GM13977 (cell line): ENCODE results near the gene DNAH9.

Source experiments
- DNase-seq: peaks from one replicate; pipeline ENCODE4 v3.0.0; 2012; ENCODE audit warnings: low spot score
- in situ Hi-C: fragments of 300-500 bp; cut with MboI; formaldehyde crosslinking; loops from one replicate; pipeline ENCODE4 v1.12.0; 2022; ENCODE audit warnings: low sequenced_read_pairs, low pct_unique_long_range_greater_than_20kb, mixed read lengths, inconsistent platforms; ENCODE audit not compliant: unreplicated experiment
- TF ChIP-seq, protein P1 (sequence below): IDR thresholded peaks from 2 replicates; pipeline ENCODE4 v1.5.1; 2012; ENCODE audit warnings: mild to moderate bottlenecking, control low read depth; ENCODE audit not compliant: insufficient read depth; ENCODE audit errors: extremely low read depth, missing control alignments

DNAH9 gene

DNA sequence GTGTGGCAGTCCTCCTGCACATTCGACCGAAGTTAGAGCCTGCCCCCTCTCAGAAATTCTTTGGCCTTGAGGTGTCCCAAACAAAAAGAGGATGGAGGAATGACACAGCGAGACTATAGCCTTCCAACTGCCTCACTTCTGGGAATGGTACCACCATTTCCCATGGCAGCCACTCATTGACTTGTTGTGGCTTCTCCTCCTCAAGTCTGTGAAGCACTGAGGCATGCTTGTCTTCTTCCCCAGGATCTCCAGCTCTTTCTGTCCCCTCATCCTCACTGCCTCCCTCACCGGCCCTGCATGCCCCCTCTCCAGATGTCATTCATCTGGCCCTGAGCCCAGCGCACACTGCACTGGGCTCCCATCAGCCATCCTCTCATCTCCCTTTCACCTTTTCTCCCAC, 43.7 kb upstream of the DNAH9 start:
- in situ Hi-C loops = no loop called here
- no peak for DNase-seq
- TF ChIP-seq, protein P1, sequence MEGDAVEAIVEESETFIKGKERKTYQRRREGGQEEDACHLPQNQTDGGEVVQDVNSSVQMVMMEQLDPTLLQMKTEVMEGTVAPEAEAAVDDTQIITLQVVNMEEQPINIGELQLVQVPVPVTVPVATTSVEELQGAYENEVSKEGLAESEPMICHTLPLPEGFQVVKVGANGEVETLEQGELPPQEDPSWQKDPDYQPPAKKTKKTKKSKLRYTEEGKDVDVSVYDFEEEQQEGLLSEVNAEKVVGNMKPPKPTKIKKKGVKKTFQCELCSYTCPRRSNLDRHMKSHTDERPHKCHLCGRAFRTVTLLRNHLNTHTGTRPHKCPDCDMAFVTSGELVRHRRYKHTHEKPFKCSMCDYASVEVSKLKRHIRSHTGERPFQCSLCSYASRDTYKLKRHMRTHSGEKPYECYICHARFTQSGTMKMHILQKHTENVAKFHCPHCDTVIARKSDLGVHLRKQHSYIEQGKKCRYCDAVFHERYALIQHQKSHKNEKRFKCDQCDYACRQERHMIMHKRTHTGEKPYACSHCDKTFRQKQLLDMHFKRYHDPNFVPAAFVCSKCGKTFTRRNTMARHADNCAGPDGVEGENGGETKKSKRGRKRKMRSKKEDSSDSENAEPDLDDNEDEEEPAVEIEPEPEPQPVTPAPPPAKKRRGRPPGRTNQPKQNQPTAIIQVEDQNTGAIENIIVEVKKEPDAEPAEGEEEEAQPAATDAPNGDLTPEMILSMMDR = no peak

DNA sequence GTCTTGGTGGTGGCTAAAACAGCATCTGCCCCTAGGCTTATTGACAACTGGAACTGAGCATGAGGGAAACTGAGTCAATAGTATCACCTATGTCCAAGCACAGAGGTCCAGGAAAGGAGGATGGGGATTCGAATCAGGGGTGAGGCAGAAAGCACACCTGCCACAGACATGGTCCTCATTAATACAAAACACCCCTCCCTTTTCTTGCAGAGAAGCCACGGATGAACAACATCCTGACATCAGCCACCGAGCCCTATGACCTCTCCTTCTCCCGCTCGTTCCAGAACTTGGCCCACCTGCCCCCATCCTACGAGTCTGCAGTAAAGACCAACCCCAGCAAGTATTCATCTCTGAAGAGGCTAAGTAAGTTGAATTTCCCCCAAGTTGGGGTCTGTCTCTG, 42.7 kb upstream of the DNAH9 start:
- DNase-seq = no peak
- in situ Hi-C loops = no loop called here
- TF ChIP-seq, protein P1 = no peak

DNA sequence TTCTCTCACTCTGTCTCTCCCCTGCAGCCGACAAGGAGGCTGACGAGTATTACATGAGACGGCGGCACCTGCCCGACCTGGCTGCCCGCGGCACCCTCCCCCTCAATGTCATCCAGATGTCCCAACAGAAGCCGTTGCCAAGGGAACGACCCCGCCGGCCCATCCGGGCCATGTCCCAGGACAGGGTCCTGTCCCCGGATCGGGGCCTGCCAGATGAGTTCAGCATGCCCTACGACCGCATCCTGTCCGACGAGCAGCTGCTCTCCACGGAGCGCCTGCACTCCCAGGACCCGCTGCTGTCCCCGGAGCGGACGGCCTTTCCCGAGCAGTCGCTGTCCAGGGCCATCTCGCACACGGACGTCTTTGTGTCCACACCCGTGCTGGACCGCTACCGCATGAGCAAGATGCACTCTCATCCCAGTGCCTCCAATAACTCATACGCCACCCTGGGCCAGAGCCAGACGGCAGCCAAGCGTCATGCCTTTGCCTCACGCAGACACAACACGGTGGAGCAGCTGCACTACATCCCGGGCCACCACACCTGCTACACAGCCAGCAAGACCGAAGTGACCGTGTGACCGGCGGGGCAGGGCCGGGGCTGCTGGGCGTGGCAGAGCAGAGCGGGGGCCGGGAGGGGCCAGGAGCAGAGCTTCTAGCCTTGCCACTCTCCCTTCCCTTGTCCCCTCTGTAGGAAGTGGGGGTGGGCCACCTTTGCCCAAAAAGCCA, 40.4 kb upstream of the DNAH9 start:
- DNase-seq = no peak
- in situ Hi-C loops = no loop called here
- TF ChIP-seq, protein P1 = no peak

DNA sequence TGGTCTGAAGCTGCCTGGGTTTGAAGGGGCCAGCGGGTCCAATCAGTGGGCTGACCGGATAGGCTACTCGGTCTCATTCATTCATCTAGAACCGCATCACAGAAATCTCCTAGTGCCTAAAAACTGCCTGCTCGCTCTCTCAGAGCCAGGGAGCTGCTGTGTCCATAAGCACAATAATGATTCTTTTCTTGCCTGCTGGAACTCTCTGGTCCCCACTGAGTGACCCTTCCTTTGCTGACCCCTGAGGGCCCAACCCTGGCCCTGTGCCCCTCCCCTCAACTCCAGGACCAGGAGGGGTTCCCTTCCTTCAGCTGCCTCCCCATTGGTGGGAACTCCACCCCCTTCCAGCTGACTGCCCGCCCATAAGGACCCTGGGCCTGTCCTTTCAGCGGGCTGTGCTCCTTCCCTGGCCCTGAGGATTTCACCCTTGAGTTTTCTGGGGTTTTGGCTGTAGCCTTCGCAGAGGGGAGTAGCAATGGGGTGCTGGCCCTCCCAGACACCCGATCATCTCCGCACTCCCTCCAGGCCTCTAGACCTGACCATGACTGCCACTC, 39.5 kb upstream of the DNAH9 start:
- DNase-seq = no peak
- TF ChIP-seq, protein P1 = no peak
- in situ Hi-C loops = no loop called here

DNA sequence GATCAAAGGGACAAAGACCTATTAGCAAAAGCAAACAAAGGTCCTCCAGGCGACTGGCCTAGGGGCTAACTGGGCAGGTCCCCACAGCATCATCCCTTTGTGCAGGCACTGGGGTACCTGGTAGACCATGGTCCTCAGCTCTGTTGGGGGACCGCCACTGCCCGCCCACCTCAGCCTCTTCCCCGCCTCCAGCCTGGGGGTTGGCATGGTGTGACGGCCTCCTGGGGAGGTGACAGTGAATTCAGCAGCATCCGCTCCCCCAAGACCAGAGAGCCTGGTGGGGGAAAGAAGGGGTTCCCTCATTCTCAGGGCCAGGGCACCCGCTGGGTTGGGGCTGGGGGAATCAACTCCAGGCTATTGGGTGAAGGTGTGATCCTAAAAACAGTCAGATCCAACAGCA, 38.7 kb upstream of the DNAH9 start:
- TF ChIP-seq, protein P1 = no peak
- in situ Hi-C loops = no loop called here
- DNase-seq = no peak

DNA sequence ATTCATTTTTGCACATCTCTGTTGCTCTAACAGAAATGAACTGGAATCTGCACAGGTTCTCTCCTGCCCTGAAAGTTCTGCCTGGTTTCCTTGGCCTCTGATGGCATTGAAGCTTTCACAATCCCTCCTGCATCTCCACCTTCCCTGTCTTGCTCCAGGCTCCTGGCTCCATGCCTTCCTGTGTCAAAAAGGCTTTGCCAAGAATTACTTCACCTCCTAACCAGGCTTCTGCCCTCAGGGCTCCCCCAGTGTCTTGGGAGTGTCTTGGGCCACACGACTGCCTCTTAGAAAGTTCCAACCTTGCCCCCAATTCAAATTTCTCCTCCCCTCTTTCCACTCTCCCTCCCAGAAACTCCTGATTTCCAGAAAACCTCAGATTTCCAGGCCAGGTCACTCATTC, 37.0 kb upstream of the DNAH9 start:
- TF ChIP-seq, protein P1 = no peak
- DNase-seq = no peak
- in situ Hi-C loops = no loop called here
